Measurements from ENCODE around the gene CDKN2C.

DNA sequence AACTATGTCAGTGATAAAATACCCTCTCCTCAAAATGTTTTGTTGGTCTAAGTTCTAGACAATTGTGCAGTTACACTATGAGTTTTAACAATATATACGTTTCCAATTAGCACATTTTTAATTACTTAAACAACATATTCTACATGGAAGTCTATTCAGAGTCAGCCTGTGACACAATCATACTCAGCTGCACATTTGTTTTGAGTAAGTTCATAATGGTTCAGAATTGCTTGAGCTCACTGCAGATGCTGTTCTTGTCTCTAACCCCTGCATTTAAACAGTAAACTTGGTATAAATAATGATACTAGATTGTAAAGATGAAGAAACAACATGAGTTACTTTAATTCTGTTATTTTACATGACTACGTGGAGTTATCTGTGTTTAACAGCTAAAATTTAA, 30.6 kb downstream of the CDKN2C start:
- TF ChIP-seq CREB1 (IDR thresholded peaks at IDR 0.05; ENCODE audit: low read depth), result no peak
- TF ChIP-seq YY1 (IDR thresholded peaks at IDR 0.05; ENCODE audit: low read depth), result no peak
- TF ChIP-seq TAF1 (IDR thresholded peaks at IDR 0.05; ENCODE audit: low read depth), result no peak
- TF ChIP-seq, protein P1, sequence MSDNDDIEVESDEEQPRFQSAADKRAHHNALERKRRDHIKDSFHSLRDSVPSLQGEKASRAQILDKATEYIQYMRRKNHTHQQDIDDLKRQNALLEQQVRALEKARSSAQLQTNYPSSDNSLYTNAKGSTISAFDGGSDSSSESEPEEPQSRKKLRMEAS (IDR thresholded peaks at IDR 0.05), result no peak

Data from Ishikawa (cell line).